HuH-7.5 (cell line): ENCODE results near the gene ABHD1.
"Not testable (repeated sequence)": the region's sequence is repeated elsewhere in the genome, so short reads cannot be mapped to it uniquely, and the experiment has no call there.

Source experiments
- DNase-seq: peaks from one replicate; pipeline ENCODE4 v3.0.0; 2011; ENCODE audit warnings: low spot score

The ABHD1 gene

DNA sequence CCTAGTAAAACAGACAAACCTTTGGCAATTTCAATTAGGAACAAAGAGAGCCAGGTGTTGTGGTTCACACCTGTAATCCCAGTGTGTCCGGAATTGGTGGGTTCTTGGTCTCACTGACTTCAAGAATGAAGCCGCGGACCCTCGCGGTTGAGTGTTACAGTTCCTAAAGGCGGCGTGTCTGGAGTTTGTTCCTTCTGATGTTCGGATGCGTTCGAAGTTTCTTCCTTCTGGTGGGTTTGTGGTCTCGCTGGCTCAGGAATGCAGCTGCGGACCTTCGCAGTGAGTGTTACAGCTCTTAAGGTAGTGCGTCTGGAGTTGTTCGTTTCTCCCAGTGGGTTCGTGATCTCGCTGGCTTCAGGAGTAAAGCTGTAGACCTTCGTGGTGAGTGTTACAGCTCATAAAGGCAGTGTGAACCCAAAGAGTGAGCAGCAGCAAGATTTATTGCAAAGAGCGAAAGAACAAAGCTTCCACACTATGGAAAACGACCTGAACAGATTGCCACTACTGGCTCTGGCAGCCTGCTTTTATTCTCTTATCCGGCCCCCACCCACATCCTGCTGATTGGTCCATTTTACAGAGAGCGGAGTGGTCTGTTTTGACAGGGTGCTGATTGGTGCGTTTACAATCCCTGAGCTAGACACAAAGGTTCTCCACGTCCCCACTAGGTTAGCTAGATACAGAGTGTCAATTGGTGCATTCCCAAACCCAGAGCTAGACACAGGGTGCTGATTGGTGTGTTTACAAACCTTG, 12.8 kb upstream of the ABHD1 start:
- DNase-seq: not testable (repeated sequence)

GRCh38 chr2:27111392-27112078, 12.1 kb upstream of the ABHD1 start:
- not testable (repeated sequence) for DNase-seq

GRCh38 chr2:27115519-27115918, 8.1 kb upstream of the ABHD1 start:
- no peak for DNase-seq

DNA sequence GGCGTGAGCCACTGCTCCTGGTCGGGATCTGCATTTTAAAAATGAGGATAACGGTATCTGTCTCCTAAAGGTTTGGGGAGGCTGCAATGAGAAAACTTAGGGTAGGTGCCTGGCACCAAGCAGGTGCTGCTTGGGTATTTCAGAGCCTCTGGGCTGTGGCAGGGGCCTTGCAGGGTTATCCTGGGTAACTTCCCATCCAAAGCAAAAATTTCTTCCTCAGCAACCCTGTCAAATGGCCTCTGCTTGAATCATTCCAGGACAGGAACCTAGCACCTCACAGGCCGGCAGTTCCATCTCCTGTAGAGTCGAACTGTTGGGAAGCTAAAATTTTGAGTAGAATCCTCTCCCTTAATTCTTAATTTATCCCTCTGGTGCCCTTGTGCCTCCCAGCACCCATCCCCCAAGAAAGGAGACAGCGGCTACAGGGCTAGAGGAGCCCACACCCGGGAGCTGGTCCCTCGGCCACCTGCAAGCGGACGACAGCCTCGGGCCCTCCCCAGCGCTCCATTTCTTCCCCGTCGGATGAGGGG, 5.6 kb upstream of the ABHD1 start:
- no peak for DNase-seq

GRCh38 chr2:27118525-27119329, 4.9 kb upstream of the ABHD1 start, which contains the start of gene CGREF1:
Gene CGREF1 (minus strand): TSS chr2:27119128. CDS start chr2:27104366, 14,762 bp downstream.
- DNase-seq: peak; percentile 39

GRCh38 chr2:27119330-27119670, 4.3 kb upstream of the ABHD1 start:
- DNase-seq: not testable (repeated sequence)

- DNase-seq: no peak
Observed at GRCh38 chr2:27121906-27122305, 1.7 kb upstream of the ABHD1 start.

GRCh38 chr2:27122791-27123190, 824 bp upstream of the ABHD1 start:
- DNase-seq: no peak

DNA sequence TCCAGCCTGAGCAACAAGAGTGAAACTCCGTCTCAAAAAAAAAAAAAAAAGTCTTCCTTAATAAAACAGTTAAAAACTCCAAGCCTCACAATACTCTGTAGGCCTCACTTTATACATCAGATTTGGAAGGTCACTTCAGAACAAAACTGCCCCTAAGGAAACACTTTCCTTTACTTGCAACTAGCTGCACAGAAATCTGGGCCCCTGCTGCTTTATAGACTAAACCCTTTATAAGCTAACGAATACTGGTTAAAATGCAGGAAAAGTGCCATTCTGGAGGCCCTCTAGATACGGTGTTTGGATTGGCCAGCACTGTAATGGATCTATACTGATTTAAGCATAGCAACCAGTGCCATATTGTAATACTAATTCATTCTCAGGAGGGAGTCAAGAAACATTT, 1.5 kb downstream of the ABHD1 start:
- no peak for DNase-seq

DNA sequence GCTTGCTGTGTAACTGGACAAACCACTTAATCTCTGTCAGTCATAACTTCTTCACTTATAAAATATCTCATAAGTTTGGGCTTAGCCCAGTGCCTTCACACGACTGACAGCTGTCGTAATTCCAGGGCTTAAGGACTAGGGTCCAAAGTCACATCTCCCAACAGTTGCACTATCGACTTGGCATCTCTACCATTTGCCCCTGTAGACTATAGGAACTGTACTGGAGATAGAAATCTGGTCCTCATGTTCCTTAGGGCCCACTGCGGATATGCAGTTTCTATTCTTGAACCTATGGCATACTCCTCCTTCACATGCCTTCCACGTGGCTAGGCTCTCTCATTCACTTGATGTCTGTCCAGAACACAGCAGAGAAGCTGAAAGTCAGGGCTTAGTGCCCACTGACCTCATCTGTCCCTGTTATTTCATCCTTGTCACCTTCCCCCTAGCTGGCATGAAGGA, 2.7 kb downstream of the ABHD1 start:
- DNase-seq: no peak

DNA sequence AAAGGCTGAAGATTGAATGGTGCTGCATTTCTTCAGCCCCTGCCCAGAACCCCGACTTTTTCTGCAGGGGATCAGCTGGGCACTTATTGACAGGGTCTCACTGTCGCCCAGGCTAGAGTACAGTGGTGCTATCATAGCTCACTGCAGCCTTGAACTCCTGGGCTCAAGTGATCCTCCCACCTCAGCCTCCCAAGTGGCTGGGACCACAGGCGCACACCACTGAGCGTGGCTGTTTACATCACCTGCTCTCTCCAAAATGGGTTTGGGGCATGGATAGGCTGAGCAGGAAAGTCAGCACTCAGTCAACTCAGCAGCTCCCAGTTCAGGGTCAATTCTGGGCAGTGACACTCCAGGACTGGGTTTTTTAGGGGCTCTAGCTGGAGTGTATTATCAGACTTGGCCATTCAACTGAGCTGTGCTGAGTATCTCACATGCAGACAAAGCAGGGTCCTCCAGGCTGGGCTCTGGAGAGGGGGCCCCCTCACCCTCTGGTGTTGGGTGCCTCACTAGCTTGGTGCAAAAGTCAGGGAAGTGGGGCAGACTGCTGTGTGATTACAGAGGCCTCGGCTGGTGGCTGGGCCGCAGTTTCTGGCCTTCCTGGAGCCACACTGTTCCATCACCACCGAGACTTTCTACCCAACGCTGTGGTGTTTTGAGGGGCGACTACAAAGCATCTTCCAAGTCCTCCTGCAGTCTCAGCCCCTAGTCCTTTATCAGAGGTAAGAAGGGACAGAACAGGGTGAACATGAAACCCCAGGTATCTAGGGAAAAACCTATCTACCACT, 4.5 kb downstream of the ABHD1 start:
- no peak for DNase-seq

GRCh38 chr2:27128668-27129571, 5.3 kb downstream of the ABHD1 start:
- DNase-seq: no peak

- DNase-seq: no peak
Observed at GRCh38 chr2:27130396-27130795, 6.8 kb downstream of the ABHD1 start.

DNA sequence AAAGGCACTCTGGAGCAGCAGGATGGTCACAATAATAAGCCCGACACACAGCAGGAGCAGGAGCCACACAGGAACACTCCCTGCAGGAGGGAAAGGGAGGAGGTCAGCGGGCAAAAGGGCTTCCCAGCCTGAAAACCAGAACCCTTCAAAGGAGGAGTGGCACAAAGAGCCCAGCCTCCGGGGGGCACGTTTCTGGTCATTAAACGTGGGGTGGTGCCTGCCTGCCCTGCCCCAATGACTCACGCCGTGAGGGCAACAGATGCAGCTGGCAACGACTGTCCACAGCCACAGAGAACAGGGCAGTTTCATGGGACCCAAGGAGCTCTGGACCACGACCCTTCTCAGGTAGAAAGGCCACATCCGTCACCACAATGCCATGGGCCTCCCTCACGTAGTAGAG, 7.8 kb downstream of the ABHD1 start:
- DNase-seq: no peak

- DNase-seq: no peak
Observed at GRCh38 chr2:27133195-27133875, 9.7 kb downstream of the ABHD1 start.

GRCh38 chr2:27133905-27134780, 10.5 kb downstream of the ABHD1 start, which contains the start of gene PREB:
Gene PREB (minus strand): TSS chr2:27134636. CDS start chr2:27134421, 215 bp downstream.
- peak; percentile 91 for DNase-seq

DNA sequence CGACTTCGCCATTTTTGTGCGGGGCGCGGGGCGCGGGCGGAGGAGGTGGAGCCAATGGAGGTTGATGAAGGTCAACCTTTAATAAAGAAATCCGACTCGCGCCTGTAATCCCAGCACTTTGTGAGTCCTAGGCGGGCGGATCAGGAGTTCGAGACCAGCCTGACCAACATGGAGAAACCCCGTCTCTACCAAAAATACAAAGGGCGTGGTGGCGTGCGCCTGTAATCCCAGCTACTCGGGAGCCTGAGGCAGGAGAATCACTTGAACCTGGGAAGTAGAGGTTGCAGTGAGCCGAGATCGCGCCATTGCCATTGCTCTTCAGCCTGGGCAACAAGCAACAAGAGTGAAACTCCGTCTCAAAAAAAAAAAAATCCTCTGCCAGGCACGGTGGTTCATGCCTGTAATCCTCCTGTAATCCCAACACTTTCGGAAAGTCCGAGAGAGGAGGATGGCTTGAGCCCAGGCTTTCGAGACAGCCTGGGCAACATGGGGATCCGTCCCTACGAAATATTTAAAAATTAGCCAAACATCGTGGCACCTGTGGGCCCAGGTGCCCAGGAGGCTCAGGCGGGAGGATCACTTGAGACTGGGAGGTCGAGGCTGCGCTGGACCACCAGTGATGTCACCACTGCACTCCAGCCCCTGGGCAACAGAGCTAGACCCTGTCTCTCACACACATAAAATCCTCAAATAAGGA, 11.3 kb downstream of the ABHD1 start:
- DNase-seq: no peak

DNA sequence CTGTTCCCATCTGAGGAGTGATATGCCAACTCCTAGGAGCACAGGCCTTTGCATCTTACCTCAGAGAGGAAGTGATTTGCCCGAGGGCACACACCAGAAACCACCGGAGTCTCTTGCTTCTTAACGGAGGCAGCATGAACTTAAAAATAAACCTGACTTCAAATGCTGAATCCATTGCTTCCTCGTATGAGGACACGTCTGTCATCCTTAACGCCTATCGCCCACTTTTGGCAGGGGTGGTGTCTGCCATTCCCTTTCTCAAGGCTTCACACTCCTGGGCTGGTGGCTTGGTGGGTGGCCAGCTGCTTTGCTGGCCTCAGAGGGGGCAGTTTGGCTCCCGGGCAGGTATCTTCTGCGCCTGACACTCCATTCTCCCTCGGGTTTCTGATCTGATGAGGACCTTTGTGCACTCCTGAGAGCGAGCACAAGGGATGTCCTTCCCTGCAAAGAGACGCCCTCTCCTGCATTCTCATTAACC, 11.9 kb downstream of the ABHD1 start:
- DNase-seq: no peak
